LoVo (cell line): ENCODE data around the gene CFI.

Source experiments
- DNase-seq: peaks from one replicate; pipeline ENCODE4 v3.0.0-alpha.2; 2016; ENCODE audit warnings: low spot score

CFI gene

DNA sequence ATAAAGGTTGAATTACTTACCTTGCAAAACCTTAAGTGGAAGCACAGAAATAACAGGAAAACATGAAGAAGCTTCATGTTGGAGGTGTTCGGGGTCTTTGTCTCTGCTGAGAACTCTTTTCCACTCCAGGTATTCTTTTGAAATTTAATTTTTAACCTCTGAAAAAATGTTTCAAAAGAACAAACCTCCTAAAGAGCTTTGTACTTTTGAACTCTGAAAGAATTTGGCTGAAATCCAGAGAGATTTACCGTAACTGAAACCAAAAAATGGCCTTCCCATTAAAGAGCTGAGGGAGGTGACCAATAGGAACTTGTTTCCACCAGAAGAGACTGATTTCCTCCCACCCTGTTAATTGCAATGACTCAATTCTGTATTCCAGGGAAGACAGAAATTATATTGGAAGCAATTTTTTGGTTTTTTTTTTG lies at the start of gene CFI:
TSS of gene CFI (minus strand) at position 105 of the 425 bp plus-strand sequence. CDS start at position 77, 28 bp downstream.
- peak; percentile 43 for DNase-seq

GRCh38 chr4:109850601-109851000 lies 48.8 kb upstream of the CFI start:
- DNase-seq: no peak

DNA sequence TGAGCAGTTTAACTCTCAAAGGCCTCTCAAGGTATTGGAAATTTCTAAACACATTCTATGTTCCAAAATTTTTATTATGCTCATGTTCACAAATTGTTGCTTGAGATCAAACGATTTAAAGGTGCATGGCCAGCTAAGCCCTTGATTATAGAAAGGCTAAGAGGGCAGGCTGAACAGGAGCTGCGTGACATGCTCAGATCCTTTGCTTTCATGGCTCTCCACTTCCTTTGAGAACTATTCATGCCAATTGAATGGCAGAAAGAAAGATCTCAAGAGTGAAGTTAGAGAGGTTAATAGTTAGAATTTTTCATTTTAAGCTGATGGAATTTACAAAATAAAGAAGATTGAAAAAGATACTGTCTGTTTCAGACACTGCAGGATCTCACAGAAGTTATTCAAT lies 46.7 kb upstream of the CFI start:
- no peak for DNase-seq

GRCh38 chr4:109847896-109848442 lies 46.2 kb upstream of the CFI start, which contains the start of gene LRIT3:
LRIT3 (plus strand) TSS chr4:109848107; CDS start chr4:109848202, 95 bp downstream.
- no peak for DNase-seq

DNA sequence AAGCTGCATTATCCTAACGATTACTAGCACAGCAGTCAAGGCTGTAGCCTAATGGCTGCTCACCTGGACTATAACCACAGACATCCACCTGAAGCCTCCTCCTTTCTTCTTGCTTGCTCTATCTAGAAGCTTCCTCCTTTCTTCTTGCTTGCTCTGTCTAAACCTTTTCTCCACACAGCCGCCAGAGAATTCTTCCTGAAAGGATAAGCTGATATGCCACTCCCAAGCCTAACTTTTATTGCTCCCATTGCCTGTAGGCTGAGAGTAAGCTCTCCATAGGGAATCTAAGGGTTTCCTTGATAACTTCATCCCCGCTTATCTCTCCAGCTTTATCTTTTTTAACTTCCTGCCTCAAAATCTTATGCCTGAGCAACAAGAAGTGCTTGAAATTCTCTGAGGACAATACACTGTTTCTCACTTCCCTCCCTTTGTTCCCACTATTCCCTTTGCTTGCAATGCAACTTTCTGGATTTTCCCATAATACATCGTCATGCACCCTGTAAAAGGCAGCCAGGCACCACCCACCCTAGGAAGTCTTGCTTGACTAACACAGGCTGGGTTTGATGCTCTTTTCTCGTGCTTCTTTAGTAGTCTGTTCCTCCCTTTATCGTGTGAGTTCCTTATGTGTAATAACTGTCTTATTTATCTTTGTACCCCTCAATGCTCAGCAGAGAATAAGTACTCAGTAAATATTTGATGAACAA lies 44.7 kb upstream of the CFI start:
- peak; percentile 4 for DNase-seq

DNA sequence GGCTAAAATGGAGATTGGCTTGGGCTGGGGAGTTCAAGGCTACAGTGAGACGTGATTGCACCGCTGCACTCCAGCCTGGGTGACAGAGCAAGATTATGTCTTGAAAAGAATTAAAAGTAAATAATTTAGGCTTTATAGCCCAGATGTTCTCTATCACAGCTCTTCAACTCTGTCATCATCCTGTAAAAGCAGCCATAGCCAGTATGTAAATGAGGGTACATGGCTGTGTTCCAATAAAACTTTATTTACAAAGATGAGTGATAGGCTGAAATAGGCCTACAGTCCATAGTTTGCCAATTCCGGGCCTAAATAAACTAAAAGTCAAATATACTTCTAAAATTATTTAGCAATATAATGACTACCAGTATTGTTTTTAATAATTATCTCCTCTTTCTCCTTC lies 35.2 kb upstream of the CFI start:
- no peak for DNase-seq

- DNase-seq: no peak
Measured at GRCh38 chr4:109833756-109834155, 32.0 kb upstream of the CFI start.

DNA sequence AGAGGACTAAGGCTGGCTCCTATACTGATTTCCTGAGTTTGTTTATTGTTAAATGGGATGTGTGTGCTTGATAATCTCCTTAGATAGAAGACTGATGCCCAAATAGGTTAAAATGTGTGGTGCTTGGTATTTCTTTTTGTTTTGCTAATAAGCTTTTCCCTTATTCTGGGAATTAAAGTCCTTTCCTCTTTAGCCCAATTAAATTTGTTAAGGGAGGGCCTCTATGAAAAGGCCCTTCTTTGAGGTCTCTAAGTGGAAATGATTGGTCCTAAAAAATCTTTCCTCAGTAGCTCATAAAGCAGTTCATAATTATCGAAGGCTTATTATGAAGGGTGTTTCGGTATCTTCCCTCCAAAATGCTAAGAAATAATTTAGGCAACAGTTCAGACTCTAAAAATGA lies 25.9 kb upstream of the CFI start, which contains the start of gene RRH:
TSS of gene RRH (plus strand) at position 301 of the 400 bp plus-strand sequence. CDS start at position 357, 56 bp downstream.
- DNase-seq: no peak

DNA sequence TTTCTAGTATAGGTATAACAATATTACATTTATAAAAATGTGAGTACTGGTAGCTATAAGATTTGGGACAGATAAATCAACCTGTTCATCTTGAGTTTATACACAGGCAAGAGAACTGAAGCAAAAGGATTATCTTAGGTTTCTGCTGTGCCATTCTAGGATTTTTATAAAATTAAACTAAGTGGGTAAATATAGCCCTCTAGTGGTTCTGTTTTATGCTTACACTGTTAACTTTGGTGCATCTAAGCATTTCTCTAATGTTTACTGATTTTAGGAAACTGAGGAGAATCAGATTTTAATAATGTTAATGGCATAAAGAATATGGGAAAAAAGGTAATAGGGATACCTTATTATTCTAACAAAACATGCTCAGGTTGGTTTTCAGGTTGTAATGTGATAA lies 24.9 kb upstream of the CFI start:
- DNase-seq: no peak

DNA sequence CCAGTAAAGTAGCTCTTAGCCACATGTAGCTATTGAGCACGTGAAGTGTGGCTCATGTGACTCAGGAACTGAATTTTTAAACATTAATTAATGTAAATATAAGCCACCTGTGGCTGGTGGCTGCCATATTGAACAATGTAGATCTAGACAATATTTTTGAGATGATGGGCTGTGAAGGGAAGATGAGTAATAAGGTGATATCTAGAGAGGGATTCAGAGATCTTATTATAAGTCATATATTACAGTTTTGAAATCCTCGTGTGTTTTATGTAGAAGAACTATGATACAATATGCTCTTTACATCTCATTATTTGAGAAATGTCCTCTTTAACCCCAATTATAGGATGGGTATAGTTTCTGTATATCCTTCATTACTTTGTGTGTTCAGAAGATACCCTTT lies 19.4 kb upstream of the CFI start:
- DNase-seq: no peak

- no peak for DNase-seq
Measured at GRCh38 chr4:109820563-109820962, 18.8 kb upstream of the CFI start.

- DNase-seq: no peak
Measured at GRCh38 chr4:109818268-109818667, 16.5 kb upstream of the CFI start.

GRCh38 chr4:109816894-109817293 lies 15.1 kb upstream of the CFI start:
- DNase-seq: no peak

- no peak for DNase-seq
Measured at GRCh38 chr4:109816082-109816442, 14.3 kb upstream of the CFI start.

- DNase-seq: peak; percentile 95
Measured at GRCh38 chr4:109815151-109816081, 13.6 kb upstream of the CFI start, which contains the start of gene GAR1. GAR1 (plus strand) TSS chr4:109815762; CDS start chr4:109816165, 403 bp downstream.

GRCh38 chr4:109811707-109812106 lies 9.9 kb upstream of the CFI start:
- DNase-seq: no peak

- no peak for DNase-seq
Measured at GRCh38 chr4:109810552-109811387, 9.0 kb upstream of the CFI start.

DNA sequence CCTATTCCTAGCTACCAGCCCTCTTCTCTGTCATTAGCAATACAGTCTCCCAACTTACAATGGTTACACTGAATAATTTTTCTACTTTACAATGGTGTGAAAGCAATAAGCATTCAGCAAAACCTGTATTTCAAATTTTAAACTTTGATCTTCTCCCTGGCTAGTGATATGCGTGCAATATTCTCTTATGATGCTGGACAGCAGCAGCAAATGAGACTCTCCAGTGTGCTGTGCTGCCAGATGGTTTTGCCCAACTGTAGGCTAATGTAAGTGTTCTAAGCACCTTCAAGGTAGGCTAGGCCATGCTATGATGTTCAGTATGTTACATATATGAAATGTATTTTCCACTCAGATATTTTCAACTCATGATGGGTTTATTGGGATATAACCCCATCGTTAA lies 7.9 kb upstream of the CFI start:
- no peak for DNase-seq

GRCh38 chr4:109803924-109804571 lies 2.2 kb upstream of the CFI start:
- peak; percentile 31 for DNase-seq

DNA sequence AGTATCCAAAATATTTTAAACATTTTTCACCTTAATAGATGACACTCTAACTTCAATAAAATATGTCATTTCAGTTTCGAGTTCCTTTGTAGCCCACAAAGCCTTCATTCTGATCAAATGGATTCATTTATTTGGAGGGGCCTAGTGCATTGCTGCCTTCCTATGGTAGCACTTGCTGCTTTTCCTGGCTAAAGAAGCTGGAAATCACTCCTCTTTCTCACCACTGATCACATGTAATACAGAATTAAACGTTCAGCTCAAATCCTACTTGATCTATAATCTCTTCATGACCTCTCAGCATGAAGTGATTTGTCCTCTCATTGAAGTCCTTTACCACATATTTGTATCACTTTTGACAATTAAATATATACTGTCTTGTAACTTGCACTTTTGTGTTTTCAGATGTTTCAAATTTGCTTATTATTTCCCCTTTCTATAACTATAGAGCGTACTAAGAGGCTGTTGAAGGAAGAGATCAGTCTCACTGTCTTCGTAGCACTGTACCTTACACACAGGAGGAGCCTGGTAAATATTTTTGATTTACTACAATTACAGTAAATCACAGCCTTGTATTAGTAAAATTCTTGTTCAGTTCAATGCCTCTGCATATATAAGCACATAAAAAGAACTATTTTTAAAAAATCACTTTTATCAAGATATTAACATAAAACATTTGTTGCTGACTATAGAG lies 555 bp downstream of the CFI start:
- no peak for DNase-seq

DNA sequence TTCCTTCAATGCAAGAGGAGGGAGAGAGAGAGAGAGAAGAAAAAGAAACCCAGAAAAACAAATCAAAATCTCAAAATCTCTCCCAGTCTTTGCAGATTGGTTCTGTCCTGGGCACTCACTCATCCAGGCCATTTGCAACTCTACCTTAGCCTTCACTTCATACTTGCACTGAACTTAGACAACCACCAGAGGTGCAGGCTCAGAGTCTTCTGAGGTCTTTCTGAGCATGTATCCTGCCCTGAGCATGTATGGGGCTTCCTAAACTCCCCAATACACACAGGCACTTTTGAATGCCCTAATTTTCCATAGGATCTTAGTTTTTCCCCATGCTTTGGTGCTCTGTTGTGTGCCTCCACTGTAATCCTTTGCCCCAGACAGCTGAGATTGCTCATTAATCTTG lies 2.9 kb downstream of the CFI start:
- DNase-seq: no peak
